GM19372 (cell line): ENCODE data around the gene TMEM131L.

Experiments
- ATAC-seq: cut with Tn5 transposase; IDR thresholded peaks from one replicate; pipeline ENCODE4 v1.9.1; 2021; ENCODE audit warnings: mild to moderate bottlenecking, low read depth, moderate library complexity; ENCODE audit not compliant: unreplicated experiment

The TMEM131L gene

GRCh38 chr4:153518637-153519389 is 52.7 kb downstream of the TMEM131L start:
- ATAC-seq: no peak

- no peak for ATAC-seq
Measured at GRCh38 chr4:153519687-153520086, 53.5 kb downstream of the TMEM131L start.

DNA sequence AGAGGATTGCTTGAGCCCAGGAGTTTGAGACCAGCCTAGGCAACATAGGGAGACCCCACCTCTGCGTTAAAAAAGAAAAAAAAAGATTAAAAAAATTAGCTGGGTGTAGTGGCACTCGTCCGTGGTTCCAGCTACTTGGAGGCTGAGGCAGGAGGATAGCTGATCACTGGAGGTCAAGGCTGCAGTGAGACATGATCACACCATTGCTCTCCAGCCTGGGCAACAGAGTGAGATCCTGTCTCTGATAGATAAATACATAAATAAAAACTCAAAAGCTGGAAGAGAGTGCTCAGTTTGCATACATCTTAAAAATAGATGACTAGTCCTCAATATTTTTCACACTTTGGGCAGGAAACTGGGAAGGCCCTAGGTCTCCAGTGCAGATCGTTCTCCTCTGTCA is 54.1 kb downstream of the TMEM131L start:
- no peak for ATAC-seq

DNA sequence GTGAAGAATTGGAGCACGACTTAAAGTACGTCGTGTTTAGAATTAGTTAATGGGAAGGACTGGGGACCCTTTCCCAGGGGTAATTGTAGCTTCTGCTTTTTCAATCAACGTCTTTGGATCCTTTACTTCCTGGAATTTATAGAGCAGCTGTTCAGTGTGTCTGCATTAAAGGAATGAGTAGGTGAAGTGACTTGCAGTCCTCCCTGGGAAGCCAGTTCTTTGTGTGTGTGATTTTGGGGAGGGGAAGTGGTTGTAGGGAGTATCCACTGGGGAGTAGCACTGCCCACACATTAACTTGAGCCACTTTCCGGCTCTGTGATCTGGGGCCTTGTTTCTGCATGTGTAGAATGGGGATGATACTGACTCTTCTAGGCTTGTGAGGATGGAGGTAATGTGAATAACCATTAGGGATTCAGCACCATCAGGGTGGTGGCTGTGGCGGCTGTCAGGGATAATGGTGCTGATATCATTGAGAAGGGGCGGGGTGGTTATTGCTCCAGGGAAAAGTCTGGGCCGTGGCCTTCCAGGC is 54.7 kb downstream of the TMEM131L start:
- no peak for ATAC-seq

GRCh38 chr4:153521478-153521877 is 55.3 kb downstream of the TMEM131L start:
- no peak for ATAC-seq

DNA sequence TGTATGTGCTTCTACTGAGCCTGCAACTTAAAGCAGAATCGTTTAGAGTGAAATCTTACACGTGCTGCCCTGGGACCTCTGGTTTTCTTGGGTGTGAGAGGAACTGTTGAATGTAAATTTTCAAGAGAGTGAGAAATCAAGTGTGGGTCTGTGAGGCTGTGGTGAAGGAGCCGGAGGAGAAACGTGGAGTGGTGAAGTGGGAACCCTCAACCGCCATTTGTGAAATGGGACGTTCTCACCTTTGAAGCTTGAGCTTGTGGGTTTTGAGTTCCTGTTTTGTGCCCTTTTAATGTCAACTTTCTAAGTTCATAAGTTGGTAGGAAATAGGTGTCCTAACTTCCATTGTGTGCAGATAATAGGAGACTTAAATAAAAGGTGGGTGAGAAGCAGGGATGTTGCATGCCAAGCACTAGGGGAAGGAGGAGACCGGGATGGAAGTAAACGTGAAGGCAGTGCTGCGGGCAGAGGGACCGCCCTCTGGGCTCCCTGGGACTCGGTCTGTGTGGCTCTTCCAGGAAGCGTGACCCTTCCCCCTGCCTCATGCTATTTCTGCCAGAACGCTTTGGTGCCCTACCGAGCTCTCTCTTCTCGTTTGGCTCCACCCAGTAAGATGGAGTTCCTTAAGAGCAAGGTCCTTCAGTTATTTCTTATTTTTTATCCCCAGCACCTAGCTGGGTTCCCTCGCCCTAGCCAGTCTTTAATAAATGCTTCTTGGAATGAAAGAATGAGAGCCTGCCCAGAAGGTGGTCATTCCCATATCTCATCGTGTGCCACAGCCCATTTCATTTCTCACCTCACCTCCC is 56.0 kb downstream of the TMEM131L start:
- ATAC-seq: peak; percentile 25

DNA sequence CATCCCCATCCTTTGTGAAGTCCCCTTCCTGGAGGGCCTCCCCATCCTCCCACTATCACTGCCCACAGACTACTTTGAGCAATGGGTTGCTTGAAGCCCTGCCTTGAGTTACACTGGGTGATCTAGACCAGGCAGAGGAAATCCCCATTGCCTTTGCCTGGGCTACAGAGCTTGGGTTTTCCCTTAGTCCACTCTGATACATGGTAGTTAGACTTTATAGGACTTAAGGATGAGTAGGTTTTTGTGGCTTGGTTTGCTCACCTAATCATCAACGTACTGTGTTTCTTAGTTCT is 56.6 kb downstream of the TMEM131L start:
- ATAC-seq: peak; percentile 46

DNA sequence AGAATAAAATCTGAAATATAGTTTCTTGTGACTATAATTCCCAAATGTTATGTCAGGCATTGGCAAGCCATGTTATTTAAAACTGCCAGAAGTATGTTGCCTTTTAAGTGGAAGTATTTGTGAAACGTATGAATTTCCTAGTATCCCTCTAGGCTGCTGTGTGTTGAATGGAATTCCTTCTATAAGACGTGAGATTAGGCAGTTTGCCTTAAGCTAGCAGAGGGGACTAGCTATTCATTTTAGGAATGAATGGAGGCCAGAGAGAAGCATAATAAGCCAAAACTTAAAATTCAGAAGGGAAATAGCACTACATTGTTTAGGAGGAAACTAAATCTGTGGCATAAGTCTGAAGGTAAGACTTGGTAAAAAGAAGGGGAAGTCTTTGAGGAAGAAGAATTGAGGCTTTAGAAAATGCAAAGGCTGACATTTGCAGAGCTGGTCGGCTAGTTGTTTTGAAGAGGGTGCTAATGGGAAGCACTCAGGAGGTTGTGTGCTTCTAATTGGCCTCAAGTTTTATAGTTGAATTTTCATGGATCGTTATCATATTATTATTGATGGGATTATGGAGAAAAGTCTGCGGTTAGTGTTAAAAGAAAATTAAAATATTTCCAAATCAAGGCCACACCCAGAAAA is 57.1 kb downstream of the TMEM131L start:
- no peak for ATAC-seq

DNA sequence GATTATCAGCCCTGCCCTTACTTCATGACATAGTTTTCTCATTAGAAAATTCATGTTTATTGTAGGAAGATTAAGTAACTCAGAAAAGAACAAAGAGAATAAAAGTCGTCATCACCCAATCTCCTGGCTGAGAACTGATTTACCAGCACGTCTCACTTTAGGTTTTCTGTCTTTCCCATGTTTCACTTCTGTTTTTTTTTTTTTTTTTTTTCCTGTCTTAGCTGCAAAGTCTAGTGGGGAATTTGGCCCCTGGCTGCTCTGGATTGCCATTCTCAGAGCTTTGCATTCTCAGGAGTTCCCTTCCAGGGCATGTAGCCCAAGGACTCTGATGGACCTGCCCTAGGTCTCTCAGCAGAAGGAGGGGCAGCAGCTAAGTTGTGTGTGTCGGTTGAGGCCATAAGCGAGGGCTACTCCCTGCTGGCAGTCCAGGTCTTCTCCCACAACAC is 57.8 kb downstream of the TMEM131L start:
- no peak for ATAC-seq

- no peak for ATAC-seq
Measured at GRCh38 chr4:153524682-153525081, 58.5 kb downstream of the TMEM131L start.

- no peak for ATAC-seq
Measured at GRCh38 chr4:153527690-153528089, 61.5 kb downstream of the TMEM131L start.

DNA sequence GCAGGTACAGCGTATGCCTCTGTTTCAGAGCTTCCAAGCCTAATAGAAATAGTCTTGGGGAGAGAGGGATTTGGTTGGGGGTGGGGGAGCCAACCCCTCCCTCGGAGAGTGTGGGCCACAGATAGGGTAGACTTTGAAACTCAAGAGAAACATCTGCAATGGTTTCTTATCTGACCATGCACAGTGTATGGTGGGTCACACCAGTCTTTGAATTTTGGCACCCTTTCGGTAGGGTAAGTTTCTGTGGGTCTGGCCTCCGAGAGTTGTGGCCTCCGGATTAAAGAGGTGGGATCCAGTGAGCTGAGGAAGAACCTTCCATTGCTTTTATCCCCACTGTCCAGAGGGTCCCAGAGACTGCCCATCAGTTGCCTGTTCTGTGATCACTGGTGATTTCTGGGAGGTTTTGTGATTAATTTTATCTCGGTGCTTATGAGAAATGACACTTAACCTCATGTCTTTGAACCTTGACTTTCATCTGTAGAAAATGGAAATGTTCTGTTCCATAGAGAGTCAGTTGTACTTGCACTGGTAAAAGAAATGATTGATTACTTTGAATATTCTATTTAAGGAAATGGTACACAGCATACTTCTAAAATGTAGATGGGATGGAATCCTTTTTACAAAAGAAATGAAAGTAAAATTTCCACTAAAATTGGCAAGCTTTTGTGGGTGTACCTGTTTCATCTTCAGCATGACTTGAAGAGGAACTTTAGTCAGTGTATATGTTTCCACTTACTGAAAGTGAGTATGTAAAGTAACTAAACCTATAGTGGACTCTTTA is 62.7 kb downstream of the TMEM131L start:
- peak; percentile 74 for ATAC-seq

GRCh38 chr4:153529646-153530045 is 63.5 kb downstream of the TMEM131L start:
- no peak for ATAC-seq

GRCh38 chr4:153530284-153530999 is 64.3 kb downstream of the TMEM131L start:
- ATAC-seq: no peak

DNA sequence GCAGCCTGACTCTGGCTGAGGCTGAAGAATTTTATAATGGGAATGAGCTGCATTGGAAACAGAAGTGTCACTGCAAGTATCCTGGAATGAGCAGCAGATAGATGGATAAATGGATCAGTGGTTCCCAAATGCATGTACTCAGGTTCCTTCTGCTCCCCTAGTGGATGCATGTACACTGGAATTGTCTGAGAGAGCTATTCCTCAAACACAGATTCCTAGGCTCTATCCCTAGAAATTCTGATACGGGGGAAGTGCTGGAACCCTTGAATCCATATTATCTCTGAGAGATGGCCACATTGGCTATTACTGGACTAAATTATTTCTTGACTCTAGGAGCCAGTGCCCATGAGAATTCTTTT is 64.8 kb downstream of the TMEM131L start:
- no peak for ATAC-seq

DNA sequence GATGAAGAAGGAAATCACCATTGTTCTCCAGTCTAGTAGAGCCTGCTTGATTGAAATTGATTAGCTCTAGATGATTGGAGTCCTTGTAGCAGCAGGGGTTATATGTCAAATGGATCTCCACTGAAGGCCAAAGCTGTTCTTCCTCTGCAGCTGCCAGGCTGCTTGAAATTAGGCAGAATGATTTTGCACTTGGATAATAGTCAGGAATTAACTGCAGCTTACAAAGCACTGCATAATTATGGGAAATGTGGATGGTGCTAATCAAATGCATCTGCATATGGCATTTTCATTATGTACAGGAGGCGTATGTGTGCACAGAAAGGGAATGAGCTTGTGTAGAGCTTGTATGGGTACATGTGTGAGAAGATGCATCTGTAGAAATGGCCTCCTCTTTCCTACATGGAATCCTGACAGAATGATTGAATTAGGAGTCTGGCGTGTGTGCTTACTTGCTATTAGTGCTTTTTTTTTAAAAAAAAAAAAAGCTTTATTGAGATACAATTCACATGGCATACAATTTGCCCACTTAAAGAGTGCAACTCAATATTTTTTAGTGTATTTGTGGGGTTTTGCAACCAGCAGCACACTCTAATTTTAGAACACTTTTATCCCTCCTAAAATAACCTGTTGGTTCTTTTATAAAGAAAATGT is 65.9 kb downstream of the TMEM131L start:
- no peak for ATAC-seq

- ATAC-seq: no peak
Measured at GRCh38 chr4:153532636-153533035, 66.5 kb downstream of the TMEM131L start.

DNA sequence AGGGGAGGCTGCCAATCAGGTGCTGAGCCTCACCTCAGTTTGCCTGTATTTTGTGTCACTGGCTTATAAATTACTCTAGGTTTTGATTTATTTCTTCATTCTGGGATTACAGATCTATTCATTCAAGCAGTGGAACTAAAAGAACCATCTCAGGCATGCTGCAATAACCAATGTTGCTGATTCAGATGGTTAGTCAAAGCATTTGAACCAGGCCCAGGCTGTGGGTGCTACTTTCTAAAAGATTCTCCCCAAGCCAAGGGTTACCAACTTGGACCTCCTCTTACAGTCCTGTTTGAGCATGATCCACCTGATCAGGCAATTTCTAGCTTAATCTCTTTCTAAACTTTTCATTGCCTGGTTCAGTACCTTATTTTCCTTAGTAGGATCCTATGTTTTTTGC is 67.2 kb downstream of the TMEM131L start:
- no peak for ATAC-seq

GRCh38 chr4:153534792-153535629 is 68.9 kb downstream of the TMEM131L start:
- no peak for ATAC-seq
